GM12878 (cell line): ENCODE data around the gene BORCS6. TPM values are rescaled to one million over a fixed set of nuclear protein-coding genes. Genes with fewer than 3 reads are reported as not detected.

Experiments used
- ASH2L ChIP-seq: fragments of 300-600, 200-600 bp; sonication (generic); IDR thresholded peaks from 2 replicates; pipeline ENCODE4 v1.6.1; 2017; ENCODE audit warnings: low read depth, mild to moderate bottlenecking, borderline replicate concordance
- BACH1 ChIP-seq: fragments of 450-650 bp; IDR thresholded peaks from 2 replicates; pipeline ENCODE4 v1.6.1; 2017; ENCODE audit warnings: mild to moderate bottlenecking, borderline replicate concordance
- BHLHE40 ChIP-seq, 2 experiments: fragments of 450-650 bp in 1 of 2; IDR thresholded peaks; 2 replicates each; pipeline ENCODE4 v1.6.1; 2011 to 2017; ENCODE audit warnings: low read depth in 2 of 2, borderline replicate concordance in 1 of 2, improper control_type of control experiment in 1 of 2, low read length in 1 of 2, mild to moderate bottlenecking in 1 of 2
- CBFB ChIP-seq: IDR thresholded peaks from 2 replicates; pipeline ENCODE4 v1.6.1; 2016; ENCODE audit warnings: antibody characterized with exemption, low read depth
- CBX5 ChIP-seq: sonication (generic); IDR thresholded peaks from 2 replicates; pipeline ENCODE4 v1.6.1; 2016; ENCODE audit warnings: low read depth, moderate library complexity, mild to moderate bottlenecking, inconsistent platforms
- CTCF ChIP-seq, 3 experiments: IDR thresholded peaks in 2 of 3; conservative IDR thresholded peaks in 1 of 3; 2 replicates each; pipeline ENCODE4 v1.5.1; 2011; ENCODE audit warnings: low read depth in 3 of 3, low read length in 3 of 3, mild to moderate bottlenecking in 3 of 3, control low read depth in 2 of 3, moderate library complexity in 2 of 3, inconsistent platforms in 1 of 3, mixed read lengths in 1 of 3; ENCODE audit not compliant: control insufficient read depth in 2 of 3, insufficient read depth in 1 of 3; ENCODE audit errors: extremely low read depth in 1 of 3
- ESRRA ChIP-seq: IDR thresholded peaks from 2 replicates; pipeline ENCODE4 v1.6.1; 2012; ENCODE audit warnings: mild to moderate bottlenecking, low read length, improper control_type of control experiment
- FOS ChIP-seq: IDR thresholded peaks from 3 replicates; pipeline ENCODE4 v1.6.1; 2011; ENCODE audit warnings: borderline replicate concordance; ENCODE audit not compliant: insufficient read length; ENCODE audit errors: extremely low read depth
- GATAD2B ChIP-seq: fragments of 450-650 bp; conservative IDR thresholded peaks from 2 replicates; pipeline ENCODE4 v1.6.1; 2017; ENCODE audit warnings: low read depth, mild to moderate bottlenecking, moderate library complexity
- HCFC1 ChIP-seq: fragments of 150-350 bp; IDR thresholded peaks from 2 replicates; pipeline ENCODE4 v1.6.1; 2014; ENCODE audit warnings: low read length
- HDGF ChIP-seq: fragments of 450-650 bp; IDR thresholded peaks from 2 replicates; pipeline ENCODE4 v1.6.1; 2016; ENCODE audit warnings: antibody characterized with exemption
- IKZF1 ChIP-seq: fragments of 450-650 bp; conservative IDR thresholded peaks from 2 replicates; pipeline ENCODE4 v1.6.1; 2017; ENCODE audit warnings: antibody characterized with exemption, mild to moderate bottlenecking
- MTA2 ChIP-seq: fragments of 450-650 bp; IDR thresholded peaks from 2 replicates; pipeline ENCODE4 v1.6.1; 2016; ENCODE audit warnings: low read depth, mild to moderate bottlenecking, moderate library complexity
- NFIC ChIP-seq: IDR thresholded peaks from 2 replicates; pipeline ENCODE4 v1.6.1; 2012; ENCODE audit warnings: low read depth, mild to moderate bottlenecking, inconsistent platforms, low read length, moderate library complexity
- NFXL1 ChIP-seq: fragments of 450-650 bp; IDR thresholded peaks from 2 replicates; pipeline ENCODE4 v1.6.1; 2017; ENCODE audit warnings: antibody characterized with exemption, mild to moderate bottlenecking, borderline replicate concordance
- RB1 ChIP-seq: fragments of 450-650 bp; formaldehyde crosslinking; IDR thresholded peaks from 2 replicates; pipeline ENCODE4 v1.6.1; 2017; ENCODE audit warnings: mild to moderate bottlenecking, borderline replicate concordance
- SMAD5 ChIP-seq: IDR thresholded peaks from 2 replicates; pipeline ENCODE4 v1.6.1; 2016; ENCODE audit warnings: antibody characterized with exemption, low read depth
- SMARCA5 ChIP-seq: fragments of 450-650 bp; IDR thresholded peaks from 2 replicates; pipeline ENCODE4 v1.6.1; 2017; ENCODE audit warnings: mild to moderate bottlenecking
- TARDBP ChIP-seq: IDR thresholded peaks from 2 replicates; pipeline ENCODE4 v1.6.1; 2016; ENCODE audit warnings: borderline replicate concordance
- ZNF24 ChIP-seq: fragments of 450-650 bp; IDR thresholded peaks from 2 replicates; pipeline ENCODE4 v1.6.1; 2017; ENCODE audit warnings: antibody characterized with exemption, mild to moderate bottlenecking
- ZNF274 ChIP-seq: IDR thresholded peaks from one replicate; pipeline ENCODE4 v1.8.0; 2011; ENCODE audit not compliant: insufficient read length, insufficient read depth
- ZNF592 ChIP-seq: fragments of 450-650 bp; IDR thresholded peaks from 2 replicates; pipeline ENCODE4 v1.6.1; 2017; ENCODE audit warnings: mild to moderate bottlenecking, moderate library complexity
- polyA plus RNA-seq, 11 experiments: library from polyadenylated mRNA; depleted of rRNA in 4 of 11; unstranded in 6 of 11; stranded (reverse) in 5 of 11; fragments of >200 nt; fragmentation: Nextera tagmentation in 4 of 11; fragmentation: Illumina TruSeq in 1 of 11; extraction: Ambion mirVana in 4 of 11; extraction: Trizol in 1 of 11; gene quantifications; 1 replicate in 1 of 11; 2 replicates in 10 of 11; pipeline versions ENCODE4 v1.2.1 to v1.2.3, GENCODE V29; 2011 to 2016; ENCODE audit warnings: inconsistent platforms in 2 of 11, missing spikeins in 2 of 11, low read depth in 1 of 11
- total RNA-seq, 4 experiments: library from RNA; depleted of rRNA in 3 of 4; stranded (reverse); fragments of >200 nt in 3 of 4; fragmentation: Illumina TruSeq in 1 of 4; extraction: Trizol in 1 of 4; gene quantifications; 2 replicates each; pipeline versions ENCODE4 v1.2.1 to v1.2.3, GENCODE V29; 2013 to 2021
- TF ChIP-seq, protein P1 (sequence below): fragments of 450-650 bp; IDR thresholded peaks from 2 replicates; pipeline ENCODE4 v1.6.1; 2018; ENCODE audit warnings: mild to moderate bottlenecking, low read depth, moderate library complexity; ENCODE audit not compliant: partially characterized antibody

The BORCS6 gene
- total and polyA plus RNA-seq, 10 of the 15 experiments (the other 5 are each of a cell fraction or from before 2014, with no cell fraction given) = 0.37 to 14.1 (median 6.7) TPM

GRCh38 chr17:8186787-8187516, 3.0 kb downstream of the BORCS6 start (continued):
- no peak for TF ChIP-seq ZNF592
- peak; percentile 92 for TF ChIP-seq IKZF1
- no peak for TF ChIP-seq SMAD5
- TF ChIP-seq ESRRA = no peak
- TF ChIP-seq, protein P1, sequence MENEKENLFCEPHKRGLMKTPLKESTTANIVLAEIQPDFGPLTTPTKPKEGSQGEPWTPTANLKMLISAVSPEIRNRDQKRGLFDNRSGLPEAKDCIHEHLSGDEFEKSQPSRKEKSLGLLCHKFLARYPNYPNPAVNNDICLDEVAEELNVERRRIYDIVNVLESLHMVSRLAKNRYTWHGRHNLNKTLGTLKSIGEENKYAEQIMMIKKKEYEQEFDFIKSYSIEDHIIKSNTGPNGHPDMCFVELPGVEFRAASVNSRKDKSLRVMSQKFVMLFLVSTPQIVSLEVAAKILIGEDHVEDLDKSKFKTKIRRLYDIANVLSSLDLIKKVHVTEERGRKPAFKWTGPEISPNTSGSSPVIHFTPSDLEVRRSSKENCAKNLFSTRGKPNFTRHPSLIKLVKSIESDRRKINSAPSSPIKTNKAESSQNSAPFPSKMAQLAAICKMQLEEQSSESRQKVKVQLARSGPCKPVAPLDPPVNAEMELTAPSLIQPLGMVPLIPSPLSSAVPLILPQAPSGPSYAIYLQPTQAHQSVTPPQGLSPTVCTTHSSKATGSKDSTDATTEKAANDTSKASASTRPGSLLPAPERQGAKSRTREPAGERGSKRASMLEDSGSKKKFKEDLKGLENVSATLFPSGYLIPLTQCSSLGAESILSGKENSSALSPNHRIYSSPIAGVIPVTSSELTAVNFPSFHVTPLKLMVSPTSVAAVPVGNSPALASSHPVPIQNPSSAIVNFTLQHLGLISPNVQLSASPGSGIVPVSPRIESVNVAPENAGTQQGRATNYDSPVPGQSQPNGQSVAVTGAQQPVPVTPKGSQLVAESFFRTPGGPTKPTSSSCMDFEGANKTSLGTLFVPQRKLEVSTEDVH = peak; percentile 16
- peak; percentile 96 for TF ChIP-seq TARDBP
- TF ChIP-seq BACH1 = no peak
- TF ChIP-seq BHLHE40 (IDR thresholded peaks at IDR 0.05; ENCODE audit: borderline replicate concordance in 1 of 2, low read depth in 2 of 2, low read length in 1 of 2) = peak in 1 of 2 experiments; percentile 59; a peak in 2 of 4 replicates
- TF ChIP-seq SMARCA5 = peak; percentile 98; the same call in 1 of the 2 replicates
- peak; percentile 29; the same call in 1 of the 2 replicates for TF ChIP-seq CBFB
- TF ChIP-seq HCFC1 = peak; percentile 16
- no peak for TF ChIP-seq ASH2L
- TF ChIP-seq NFXL1 = no peak
- TF ChIP-seq RB1 = 0 out of 2 replicates have a peak, but pooled peaks have one; percentile 70
- peak; percentile 94; the same call in 1 of the 2 replicates for TF ChIP-seq CBX5
- no peak for TF ChIP-seq ZNF274
- no peak for TF ChIP-seq FOS
- TF ChIP-seq NFIC = peak; percentile 53; the same call in 1 of the 2 replicates
- no peak for TF ChIP-seq HDGF
- peak; percentile 99 for TF ChIP-seq ZNF24
- TF ChIP-seq CTCF (IDR thresholded peaks at IDR 0.05 in 2 of 3, conservative IDR thresholded peaks at IDR 0.05 in 1 of 3; ENCODE audit: control insufficient read depth in 2 of 3, extremely low read depth in 1 of 3, insufficient read depth in 1 of 3, low read depth in 3 of 3, low read length in 3 of 3) = peak; percentile 18 to 44 (median 20); a peak in 4 of 6 replicates
- TF ChIP-seq MTA2 = no peak
- TF ChIP-seq GATAD2B = 0 out of 2 replicates have a peak, but pooled peaks have one; percentile 56
